Fibroblast of lung (primary cell): ENCODE results near the gene CAMTA1. TPM values are rescaled to one million over a fixed set of nuclear protein-coding genes. Genes with fewer than 3 reads are reported as not detected.

ENCODE experiments used
- DNase-seq, 2 donors: peaks; one replicate each; pipeline versions ENCODE4 v3.0.0 to v3.0.0-alpha.2; 2010; ENCODE audit warnings: low read depth in 2 of 2
- H2AFZ ChIP-seq: 2 replicates; pipeline ENCODE4 v1.5.1; 2012; ENCODE audit warnings: low read length, control low read depth, inconsistent platforms
- H3K27ac ChIP-seq: 2 replicates; pipeline ENCODE4 v1.5.1; 2011; ENCODE audit warnings: low read length, control low read depth; ENCODE audit not compliant: insufficient read depth
- H3K27me3 ChIP-seq: 2 replicates; pipeline ENCODE4 v1.5.1; 2011; ENCODE audit warnings: mild to moderate bottlenecking, low read length; ENCODE audit not compliant: control insufficient read depth, insufficient read depth
- H3K36me3 ChIP-seq: 2 replicates; pipeline ENCODE4 v1.5.1; 2011; ENCODE audit warnings: low read length; ENCODE audit not compliant: control insufficient read depth, insufficient read depth
- H3K4me1 ChIP-seq: 2 replicates; pipeline ENCODE4 v1.5.1; 2011; ENCODE audit warnings: low read length; ENCODE audit not compliant: control insufficient read depth, insufficient read depth; ENCODE audit errors: extremely low read depth
- H3K4me2 ChIP-seq: 2 replicates; pipeline ENCODE4 v1.5.1; 2011; ENCODE audit warnings: low read length, control low read depth; ENCODE audit not compliant: insufficient read depth; ENCODE audit errors: extremely low read depth
- H3K4me3 ChIP-seq, 4 experiments: fragments of 200-600 bp in 1 of 4; sonication (generic) in 1 of 4; replicated peaks in 1 of 4; 2 replicates each; pipeline ENCODE4 v1.5.1; 2011 to 2016; ENCODE audit warnings: low read length in 4 of 4, low read depth in 3 of 4, mild to moderate bottlenecking in 3 of 4, control low read depth in 2 of 4, inconsistent platforms in 1 of 4, mixed read lengths in 1 of 4; ENCODE audit not compliant: insufficient read depth in 1 of 4; ENCODE audit errors: control extremely low read depth in 1 of 4
- H3K79me2 ChIP-seq: 2 replicates; pipeline ENCODE4 v1.5.1; 2012; ENCODE audit warnings: mild to moderate bottlenecking, low read length, inconsistent platforms; ENCODE audit not compliant: control insufficient read depth, insufficient read depth
- H3K9ac ChIP-seq: 2 replicates; pipeline ENCODE4 v1.5.1; 2011; ENCODE audit warnings: mild to moderate bottlenecking, low read length, control low read depth; ENCODE audit not compliant: insufficient read depth
- H3K9me3 ChIP-seq: 2 replicates; pipeline ENCODE4 v1.5.1; 2012; ENCODE audit warnings: low read depth, low read length; ENCODE audit not compliant: control insufficient read depth, insufficient read depth
- H4K20me1 ChIP-seq: 2 replicates; pipeline ENCODE4 v1.5.1; 2011; ENCODE audit warnings: low read length; ENCODE audit not compliant: control insufficient read depth, insufficient read depth; ENCODE audit errors: extremely low read depth
- CTCF ChIP-seq, 2 donors: IDR thresholded peaks in 1 of 2; conservative IDR thresholded peaks in 1 of 2; 1 replicate in 1 of 2; 2 replicates in 1 of 2; pipeline ENCODE4 v1.5.1; 2011 to 2012; ENCODE audit warnings: low read length in 2 of 2, control low read depth in 1 of 2, inconsistent platforms in 1 of 2, low read depth in 1 of 2, mild to moderate bottlenecking in 1 of 2
- EZH2 ChIP-seq: IDR thresholded peaks from 2 replicates; pipeline ENCODE4 v1.5.1; 2012; ENCODE audit warnings: low read length, control low read depth, mild to moderate bottlenecking; ENCODE audit errors: missing control alignments
- polyA plus RNA-seq, 2 donors: library from polyadenylated mRNA; depleted of rRNA in 1 of 2; stranded (reverse) in 1 of 2; unstranded in 1 of 2; fragments of >200 nt; gene quantifications; 2 replicates each; pipeline ENCODE4 v1.2.1, GENCODE V29; 2011 to 2012; ENCODE audit warnings: missing spikeins in 1 of 2
- total RNA-seq: library from RNA; depleted of rRNA; stranded (reverse); fragments of >200 nt; gene quantifications from 2 replicates; pipeline ENCODE4 v1.2.1, GENCODE V29; 2014

Gene CAMTA1
- total and polyA plus RNA-seq, 2 donors (not counting 1 experiment from before 2014, with no cell fraction given): 47.6 to 86.0 TPM

GRCh38 chr1:7587108-7587772, 802.0 kb downstream of the CAMTA1 start:
- Histone ChIP-seq H3K79me2 (no peaks in the 10 kb centered on the region), H3K27me3 (no peaks in the 10 kb centered on the region), H3K27ac (no peak overlapping the region), H3K4me1 (no peaks in the 10 kb centered on the region), H3K4me3 (no peak overlapping the region), H2AFZ (no peak overlapping the region), H3K9ac (no peak overlapping the region), H3K4me2 (no peak overlapping the region), H3K9me3 (no peaks in the 10 kb centered on the region), H3K36me3 (no peaks in the 10 kb centered on the region), H4K20me1 (no peaks in the 10 kb centered on the region)
- no peak for TF ChIP-seq CTCF (conservative IDR thresholded peaks at IDR 0.05 in 1 of 2, IDR thresholded peaks at IDR 0.05 in 1 of 2; ENCODE audit: low read depth in 1 of 2, low read length in 2 of 2)
- no peak for TF ChIP-seq EZH2
- no peak for DNase-seq

- no peak for DNase-seq
- H3K9me3 ChIP-seq: no peaks in the 10 kb centered on the region
- TF ChIP-seq CTCF (conservative IDR thresholded peaks at IDR 0.05 in 1 of 2, IDR thresholded peaks at IDR 0.05 in 1 of 2; ENCODE audit: low read depth in 1 of 2, low read length in 2 of 2) (no peak), EZH2 (no peak)
- no peaks in the 10 kb centered on the region for H3K4me1 ChIP-seq
- no peak overlapping the region for H3K4me3 ChIP-seq
- H3K36me3 ChIP-seq: no peaks in the 10 kb centered on the region
- no peaks in the 10 kb centered on the region for H3K27me3 ChIP-seq
- no peak overlapping the region for H3K9ac ChIP-seq
- H3K4me2 ChIP-seq: no peak overlapping the region
- H3K27ac ChIP-seq: no peak overlapping the region
- H4K20me1 ChIP-seq: no peaks in the 10 kb centered on the region
- no peak overlapping the region for H2AFZ ChIP-seq
- no peaks in the 10 kb centered on the region for H3K79me2 ChIP-seq
These were observed 802.7 kb downstream of the CAMTA1 start for GRCh38 chr1:7587773-7588456.

- no peak overlapping the region for H3K4me2 ChIP-seq
- TF ChIP-seq CTCF (conservative IDR thresholded peaks at IDR 0.05 in 1 of 2, IDR thresholded peaks at IDR 0.05 in 1 of 2; ENCODE audit: low read depth in 1 of 2, low read length in 2 of 2) (no peak), EZH2 (no peak)
- no peaks in the 10 kb centered on the region for H3K36me3 ChIP-seq
- H3K27ac ChIP-seq: no peak overlapping the region
- H3K79me2 ChIP-seq: no peaks in the 10 kb centered on the region
- no peaks in the 10 kb centered on the region for H4K20me1 ChIP-seq
- DNase-seq: no peak
- H3K4me1 ChIP-seq: no peaks in the 10 kb centered on the region
- H3K4me3 ChIP-seq: no peak overlapping the region
- no peak overlapping the region for H3K9ac ChIP-seq
- no peak overlapping the region for H2AFZ ChIP-seq
- no peaks in the 10 kb centered on the region for H3K9me3 ChIP-seq
- H3K27me3 ChIP-seq: no peaks in the 10 kb centered on the region
These were observed 803.2 kb downstream of the CAMTA1 start for GRCh38 chr1:7588457-7588827.
